ENCODE measurements around the gene STON2.

DNA sequence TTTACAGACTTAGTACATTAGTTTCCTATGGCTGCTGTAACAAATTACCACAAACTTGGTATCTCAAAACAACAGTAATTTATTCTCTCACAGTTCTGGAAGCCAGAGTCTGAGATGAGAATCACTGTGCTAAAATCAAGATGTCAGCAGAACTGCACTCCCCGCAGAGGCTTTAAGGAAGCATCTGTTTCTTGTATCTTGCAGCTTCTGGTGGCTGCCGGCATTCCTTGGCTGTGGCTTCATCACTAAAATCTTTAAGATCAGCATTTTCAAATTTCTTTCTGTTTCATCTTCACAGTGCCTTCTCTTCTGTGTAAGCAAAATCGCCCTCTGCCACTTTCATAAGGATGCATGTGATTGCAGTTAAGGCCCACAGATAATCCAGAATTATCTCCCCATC is 9.4 kb downstream of the STON2 start:
- TF ChIP-seq POLR2A (IDR thresholded peaks at IDR 0.05), result no peak
- TF ChIP-seq, protein P1, sequence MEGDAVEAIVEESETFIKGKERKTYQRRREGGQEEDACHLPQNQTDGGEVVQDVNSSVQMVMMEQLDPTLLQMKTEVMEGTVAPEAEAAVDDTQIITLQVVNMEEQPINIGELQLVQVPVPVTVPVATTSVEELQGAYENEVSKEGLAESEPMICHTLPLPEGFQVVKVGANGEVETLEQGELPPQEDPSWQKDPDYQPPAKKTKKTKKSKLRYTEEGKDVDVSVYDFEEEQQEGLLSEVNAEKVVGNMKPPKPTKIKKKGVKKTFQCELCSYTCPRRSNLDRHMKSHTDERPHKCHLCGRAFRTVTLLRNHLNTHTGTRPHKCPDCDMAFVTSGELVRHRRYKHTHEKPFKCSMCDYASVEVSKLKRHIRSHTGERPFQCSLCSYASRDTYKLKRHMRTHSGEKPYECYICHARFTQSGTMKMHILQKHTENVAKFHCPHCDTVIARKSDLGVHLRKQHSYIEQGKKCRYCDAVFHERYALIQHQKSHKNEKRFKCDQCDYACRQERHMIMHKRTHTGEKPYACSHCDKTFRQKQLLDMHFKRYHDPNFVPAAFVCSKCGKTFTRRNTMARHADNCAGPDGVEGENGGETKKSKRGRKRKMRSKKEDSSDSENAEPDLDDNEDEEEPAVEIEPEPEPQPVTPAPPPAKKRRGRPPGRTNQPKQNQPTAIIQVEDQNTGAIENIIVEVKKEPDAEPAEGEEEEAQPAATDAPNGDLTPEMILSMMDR (IDR thresholded peaks at IDR 0.05), result no peak

All from uterus (tissue), 2 donors.